ENCODE results near the gene CFLAR. TPM values are rescaled to one million over a fixed set of nuclear protein-coding genes. Genes with fewer than 3 reads are reported as not detected.

Gene CFLAR
- total and polyA plus RNA-seq, 9 of the 15 experiments (the other 6 are each of a cell fraction or from before 2014, with no cell fraction given) = 27.5 to 102 (median 54.0) TPM

DNA sequence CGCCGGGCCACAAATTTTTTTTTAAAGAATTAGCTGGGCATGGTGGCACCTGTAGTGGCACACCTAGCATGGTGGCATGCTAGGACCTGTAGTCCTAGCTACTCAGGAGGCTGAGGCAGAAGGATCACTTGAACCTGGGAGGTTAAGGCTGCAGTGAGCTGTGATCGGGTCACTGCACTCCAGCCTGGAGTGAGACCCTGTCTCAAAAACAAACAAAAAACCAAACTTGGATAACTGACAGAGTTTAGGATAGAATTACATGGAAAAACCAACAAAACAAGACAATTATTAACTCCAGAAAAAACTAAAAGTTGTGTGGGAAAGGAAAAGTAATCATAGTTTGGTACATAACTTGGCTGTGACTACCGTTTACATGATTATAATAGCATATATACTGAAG, 1.6 kb upstream of the CFLAR start:
- intact Hi-C loops (cut with micrococcal nuclease) (no loop called here), in situ Hi-C loops (cut with MboI) (no loop called here)
- no peak for DNase-seq (ENCODE audit: extremely low read depth in 1 of 4, low spot score in 3 of 4)
- no TSS peak for BruUV-seq (replicated peaks)
- H3K9me3 ChIP-seq (replicated peaks; ENCODE audit: control insufficient read depth, insufficient read depth, low read depth, low read length) = no peaks in the 10 kb centered on the region
- H3K4me1 ChIP-seq (replicated peaks in 1 of 2; ENCODE audit: control insufficient read depth in 2 of 2, insufficient read depth in 2 of 2, low read length in 2 of 2) = peaks cover 5 to 26% of the 10 kb centered on the region in 2 experiments; a peak in 4 of 5 replicates
- no peaks in the 10 kb centered on the region for H3K27me3 ChIP-seq (ENCODE audit: control insufficient read depth in 2 of 2, insufficient read depth in 2 of 2, low read length in 2 of 2)
- peak overlapping the region; percentile 74 to 94; a peak in 3 of 4 replicates for H3K9ac ChIP-seq (ENCODE audit: insufficient read depth in 1 of 2, low read depth in 2 of 2, low read length in 2 of 2)
- ChIA-PET POLR2A (interaction anchor here (0.8 to 2.6 kb wide), 4 partner anchors 9 to 224 kb away, joined by 3 to 12 read pairs (median 6); partner anchors contain the start of gene CASP10), CTCF (ENCODE audit: low intra/inter-chr PET ratio) (no interaction called here)
- ATAC-seq = no peak
- H4K20me1 ChIP-seq (replicated peaks; ENCODE audit: control insufficient read depth, insufficient read depth, low read length) = 0 out of 2 replicates have a peak, but pooled peaks cover 2% of the 10 kb centered on the region
- H3K4me3 ChIP-seq = peak overlapping the region; percentile 93
- peaks cover 57% of the 10 kb centered on the region for H3K79me2 ChIP-seq (ENCODE audit: control insufficient read depth, insufficient read depth, low read length)
- H3K4me2 ChIP-seq (ENCODE audit: insufficient read depth, low read length) = peak overlapping the region; percentile 93
- H3K9me1 ChIP-seq (ENCODE audit: control insufficient read depth, insufficient read depth, low read length) = no peaks in the 10 kb centered on the region
- 12% methylated on average over 4 of the region's 4 CpGs for WGBS (ENCODE audit: insufficient coverage, low coverage, missing lambda C conversion rate)
- H2AFZ ChIP-seq (ENCODE audit: low read depth, low read length) = no peak overlapping the region
- no peak for FAIRE-seq
- peak overlapping the region; percentile 31; the same call in 2 of the 3 replicates for H3K27ac ChIP-seq (ENCODE audit: extremely low read depth, low read depth, low read length)
- no peak for TF ChIP-seq RFX5 (IDR thresholded peaks at IDR 0.05; ENCODE audit: low read depth, low read length)
- TF ChIP-seq ELF4 (CRISPR knock-in tag; IDR thresholded peaks at IDR 0.05) = no peak
- no peak for TF ChIP-seq KDM2B (CRISPR knock-in tag; IDR thresholded peaks at IDR 0.05)
- no peak for TF ChIP-seq RBM14 (IDR thresholded peaks at IDR 0.05; ENCODE audit: borderline replicate concordance, insufficient read depth, low read depth, low read length)
- TF ChIP-seq SUPT5H (IDR thresholded peaks at IDR 0.05) = 0 out of 2 replicates have a peak, but pooled peaks have one; percentile 26
- H3K36me3 ChIP-seq (ENCODE audit: control insufficient read depth, insufficient read depth, low read length) = peaks cover 3% of the 10 kb centered on the region; the same call in 1 of the 3 replicates

DNA sequence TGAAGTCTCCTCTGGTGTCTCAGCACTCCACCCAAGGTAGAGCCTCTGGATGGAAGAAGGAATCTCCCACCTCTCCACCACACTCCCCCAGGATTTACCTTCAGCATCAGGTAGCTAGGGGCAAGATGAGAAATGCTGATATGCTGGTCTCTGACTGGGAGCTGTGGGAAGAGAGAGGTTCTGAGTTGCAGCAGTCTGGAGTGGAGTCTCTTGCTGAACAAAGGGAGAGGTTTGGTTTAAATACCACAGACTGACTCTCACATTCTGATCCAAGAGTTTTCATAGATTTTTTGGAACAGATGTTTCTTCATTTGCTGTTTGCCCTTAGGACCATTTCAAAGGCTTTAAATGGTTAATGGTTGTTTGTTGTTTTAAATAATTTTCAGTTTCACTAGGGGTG, 1.1 kb upstream of the CFLAR start:
- BruUV-seq (replicated peaks) = TSS peak; percentile 74
- Histone ChIP-seq H3K79me2 (ENCODE audit: control insufficient read depth, insufficient read depth, low read length) (peaks cover 62% of the 10 kb centered on the region), H3K27me3 (ENCODE audit: control insufficient read depth in 2 of 2, insufficient read depth in 2 of 2, low read length in 2 of 2) (no peaks in the 10 kb centered on the region), H3K9ac (ENCODE audit: insufficient read depth in 1 of 2, low read depth in 2 of 2, low read length in 2 of 2) (peak overlapping the region; percentile 84 to 94; a peak in 3 of 4 replicates), H2AFZ (ENCODE audit: low read depth, low read length) (no peak overlapping the region), H3K4me3 (peak overlapping the region; percentile 93), H3K4me2 (ENCODE audit: insufficient read depth, low read length) (peak overlapping the region; percentile 93), H3K36me3 (ENCODE audit: control insufficient read depth, insufficient read depth, low read length) (peaks cover 3% of the 10 kb centered on the region; the same call in 1 of the 3 replicates), H3K9me3 (replicated peaks; ENCODE audit: control insufficient read depth, insufficient read depth, low read depth, low read length) (no peaks in the 10 kb centered on the region), H3K27ac (ENCODE audit: extremely low read depth, low read depth, low read length) (peak overlapping the region; percentile 98), H4K20me1 (replicated peaks; ENCODE audit: control insufficient read depth, insufficient read depth, low read length) (0 out of 2 replicates have a peak, but pooled peaks cover 2% of the 10 kb centered on the region), H3K4me1 (replicated peaks in 1 of 2; ENCODE audit: control insufficient read depth in 2 of 2, insufficient read depth in 2 of 2, low read length in 2 of 2) (peaks cover 5 to 26% of the 10 kb centered on the region in 2 experiments; a peak in 4 of 5 replicates), H3K9me1 (ENCODE audit: control insufficient read depth, insufficient read depth, low read length) (no peaks in the 10 kb centered on the region)
- peak in 1 of 4 experiments; percentile 25 for DNase-seq (ENCODE audit: extremely low read depth in 1 of 4, low spot score in 3 of 4)
- FAIRE-seq = no peak
- in situ Hi-C loops (cut with MboI) (no loop called here), intact Hi-C loops (cut with micrococcal nuclease) (loop anchor here (5.0 kb wide), 1 partner anchor 292 kb away; no protein-coding TSS in a partner anchor)
- ChIA-PET POLR2A (interaction anchor here (0.7 to 2.6 kb wide), 4 partner anchors 9 to 68 kb away, joined by 4 to 12 read pairs (median 6); partner anchors contain the start of gene CASP10), CTCF (ENCODE audit: low intra/inter-chr PET ratio) (no interaction called here)
- ATAC-seq = no peak
- TF ChIP-seq GABPB1 (CRISPR knock-in tag; IDR thresholded peaks at IDR 0.05) = no peak
- peak; percentile 47; the same call in 1 of the 2 replicates for TF ChIP-seq POLR2AphosphoS5 (IDR thresholded peaks at IDR 0.05; ENCODE audit: control insufficient read depth, insufficient read depth, low read depth, low read length)

Data from K562 (cell line).